ENCODE measurements around the gene PHF12. TPM values are rescaled to one million over a fixed set of nuclear protein-coding genes. Genes with fewer than 3 reads are reported as not detected.

Gene PHF12
- total and polyA plus RNA-seq, 2 of the 13 experiments (the other 11 are each of a cell fraction or from before 2014, with no cell fraction given): 9.8 to 17.1 TPM

DNA sequence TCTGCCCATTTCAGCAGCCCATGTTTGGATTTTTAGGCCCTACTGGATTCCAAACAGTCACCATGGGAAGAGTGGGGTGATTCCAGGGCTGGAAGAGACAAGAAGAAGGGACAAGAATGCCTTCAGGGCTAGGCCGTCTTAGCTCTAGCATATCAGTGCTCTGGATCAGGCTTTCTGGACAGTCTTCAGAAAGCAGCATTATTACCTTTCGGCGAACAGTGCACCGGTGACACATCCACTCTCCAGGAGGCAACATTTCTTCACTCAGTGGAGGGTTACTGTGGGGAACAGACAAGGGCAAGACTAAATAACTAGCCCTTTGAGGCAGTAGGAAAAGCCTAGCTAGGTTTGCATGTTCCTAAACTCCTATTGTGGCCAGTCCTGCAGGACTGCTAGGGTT is 24.5 kb downstream of the PHF12 start (continued):
- TF ChIP-seq, protein P1, sequence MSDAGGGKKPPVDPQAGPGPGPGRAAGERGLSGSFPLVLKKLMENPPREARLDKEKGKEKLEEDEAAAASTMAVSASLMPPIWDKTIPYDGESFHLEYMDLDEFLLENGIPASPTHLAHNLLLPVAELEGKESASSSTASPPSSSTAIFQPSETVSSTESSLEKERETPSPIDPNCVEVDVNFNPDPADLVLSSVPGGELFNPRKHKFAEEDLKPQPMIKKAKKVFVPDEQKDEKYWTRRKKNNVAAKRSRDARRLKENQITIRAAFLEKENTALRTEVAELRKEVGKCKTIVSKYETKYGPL (CRISPR knock-in tag; IDR thresholded peaks at IDR 0.05): no peak
- TF ChIP-seq, protein P2, sequence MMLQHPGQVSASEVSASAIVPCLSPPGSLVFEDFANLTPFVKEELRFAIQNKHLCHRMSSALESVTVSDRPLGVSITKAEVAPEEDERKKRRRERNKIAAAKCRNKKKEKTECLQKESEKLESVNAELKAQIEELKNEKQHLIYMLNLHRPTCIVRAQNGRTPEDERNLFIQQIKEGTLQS (CRISPR knock-in tag; IDR thresholded peaks at IDR 0.05): no peak
- TF ChIP-seq, protein P3, sequence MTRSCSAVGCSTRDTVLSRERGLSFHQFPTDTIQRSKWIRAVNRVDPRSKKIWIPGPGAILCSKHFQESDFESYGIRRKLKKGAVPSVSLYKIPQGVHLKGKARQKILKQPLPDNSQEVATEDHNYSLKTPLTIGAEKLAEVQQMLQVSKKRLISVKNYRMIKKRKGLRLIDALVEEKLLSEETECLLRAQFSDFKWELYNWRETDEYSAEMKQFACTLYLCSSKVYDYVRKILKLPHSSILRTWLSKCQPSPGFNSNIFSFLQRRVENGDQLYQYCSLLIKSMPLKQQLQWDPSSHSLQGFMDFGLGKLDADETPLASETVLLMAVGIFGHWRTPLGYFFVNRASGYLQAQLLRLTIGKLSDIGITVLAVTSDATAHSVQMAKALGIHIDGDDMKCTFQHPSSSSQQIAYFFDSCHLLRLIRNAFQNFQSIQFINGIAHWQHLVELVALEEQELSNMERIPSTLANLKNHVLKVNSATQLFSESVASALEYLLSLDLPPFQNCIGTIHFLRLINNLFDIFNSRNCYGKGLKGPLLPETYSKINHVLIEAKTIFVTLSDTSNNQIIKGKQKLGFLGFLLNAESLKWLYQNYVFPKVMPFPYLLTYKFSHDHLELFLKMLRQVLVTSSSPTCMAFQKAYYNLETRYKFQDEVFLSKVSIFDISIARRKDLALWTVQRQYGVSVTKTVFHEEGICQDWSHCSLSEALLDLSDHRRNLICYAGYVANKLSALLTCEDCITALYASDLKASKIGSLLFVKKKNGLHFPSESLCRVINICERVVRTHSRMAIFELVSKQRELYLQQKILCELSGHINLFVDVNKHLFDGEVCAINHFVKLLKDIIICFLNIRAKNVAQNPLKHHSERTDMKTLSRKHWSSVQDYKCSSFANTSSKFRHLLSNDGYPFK (CRISPR knock-in tag; IDR thresholded peaks at IDR 0.05; ENCODE audit: borderline replicate concordance): no peak
- TF ChIP-seq ZNF850 (CRISPR knock-in tag; conservative IDR thresholded peaks at IDR 0.05): no peak

DNA sequence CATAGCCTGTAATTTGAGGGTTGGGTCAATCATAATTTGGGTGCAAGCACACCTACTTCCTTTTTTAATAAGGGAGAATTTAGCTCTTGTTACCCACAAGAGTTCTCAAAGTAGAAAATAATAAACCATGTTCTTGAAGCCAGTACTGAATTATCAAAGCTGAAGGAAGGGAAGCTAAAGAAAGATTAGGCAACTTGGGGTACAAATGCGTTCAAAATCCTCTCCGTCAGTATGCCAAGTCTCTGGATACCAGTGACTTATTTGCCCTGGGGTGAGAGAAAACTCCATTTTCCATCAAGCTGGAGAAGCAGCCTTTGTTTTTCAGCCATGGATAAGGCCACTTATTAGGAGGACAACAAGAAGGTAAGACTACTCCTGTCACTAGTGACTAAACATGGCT is 25.0 kb downstream of the PHF12 start:
- intact Hi-C loops (cut with micrococcal nuclease; ENCODE audit: unreplicated experiment): loop anchor here (10.0 kb wide), 1 partner anchor 1842 kb away; no protein-coding TSS in a partner anchor
- H3K36me3 ChIP-seq (replicated peaks in 1 of 2; ENCODE audit: control insufficient read depth in 1 of 2, insufficient read depth in 2 of 2, low read length in 2 of 2): peaks cover 22 to 62% of the 10 kb centered on the region in 2 experiments
- in situ Hi-C loops (cut with HindIII; ENCODE audit: extremely low pct_ligation_motif_present, low pct_unique_long_range_greater_than_20kb): no loop called here
- H2AFZ ChIP-seq (ENCODE audit: low read length): no peak overlapping the region
- H4K20me1 ChIP-seq (ENCODE audit: insufficient read depth, low read length): peaks cover 7% of the 10 kb centered on the region; the same call in 1 of the 2 replicates
- no peak for ATAC-seq
- no peaks in the 10 kb centered on the region for H3K9me3 ChIP-seq (ENCODE audit: low read length)
- H3K4me3 ChIP-seq (replicated peaks in 1 of 3; ENCODE audit: insufficient read depth in 1 of 3, low read depth in 2 of 3, low read length in 3 of 3): no peak overlapping the region
- H3K9ac ChIP-seq (ENCODE audit: insufficient read depth, low read depth, low read length): no peak overlapping the region
- H3K79me2 ChIP-seq (ENCODE audit: insufficient read depth, low read length): peaks cover 45% of the 10 kb centered on the region
- H3K4me2 ChIP-seq (ENCODE audit: low read depth, low read length): no peak overlapping the region
- no peaks in the 10 kb centered on the region for H3K27me3 ChIP-seq (ENCODE audit: control insufficient read depth in 1 of 2, insufficient read depth in 2 of 2, low read length in 2 of 2)
- no TSS peak for BruUV-seq (replicated peaks)
- no peak for FAIRE-seq
- H3K27ac ChIP-seq (ENCODE audit: extremely low read length, insufficient read depth, low read length): no peak overlapping the region
- DNase-seq (ENCODE audit: low spot score): no peak
- no peaks in the 10 kb centered on the region for H3K4me1 ChIP-seq (ENCODE audit: insufficient read depth, low read length)
- CTCF ChIA-PET (ENCODE audit: low intra/inter-chr PET ratio, low total read pairs): no interaction called here
- POLR2A ChIA-PET: no interaction called here
- WGBS (ENCODE audit: low lambda C conversion rate): 97% methylated on average over 2 of the region's 2 CpGs
- TF ChIP-seq ZNF772 (CRISPR knock-in tag; IDR thresholded peaks at IDR 0.05): no peak
- TF ChIP-seq ZNF207 (IDR thresholded peaks at IDR 0.05; ENCODE audit: borderline replicate concordance): no peak
- no peak for TF ChIP-seq ZNF660 (CRISPR knock-in tag; IDR thresholded peaks at IDR 0.05; ENCODE audit: borderline replicate concordance, low read depth)
- no peak for TF ChIP-seq MIER2 (CRISPR knock-in tag; IDR thresholded peaks at IDR 0.05)
- no peak for TF ChIP-seq ZNF589 (CRISPR knock-in tag; conservative IDR thresholded peaks at IDR 0.05)
- no peak for TF ChIP-seq ZNF709 (CRISPR knock-in tag; IDR thresholded peaks at IDR 0.05)
- no peak for TF ChIP-seq SNAPC4 (CRISPR knock-in tag; IDR thresholded peaks at IDR 0.05)
- no peak for TF ChIP-seq NONO (IDR thresholded peaks at IDR 0.05)
- TF ChIP-seq NONO (CRISPR knock-in tag; conservative IDR thresholded peaks at IDR 0.05): no peak
- TF ChIP-seq SYNCRIP (IDR thresholded peaks at IDR 0.05; ENCODE audit: insufficient read depth, low read depth, low read length): no peak
- TF ChIP-seq RBAK (CRISPR knock-in tag; IDR thresholded peaks at IDR 0.05): no peak
